GM10248 (cell line): ENCODE measurements around the gene IL25.
"Not testable (repeated sequence)": the region's sequence is repeated elsewhere in the genome, so short reads cannot be mapped to it uniquely, and the experiment has no call there.

ENCODE experiments used
- CTCF ChIA-PET: fragments of 300-600 bp; sonication (Branson Sonifier 250); formaldehyde crosslinking; extraction: SDS; loops from one replicate; lab custom pipeline; 2021; ENCODE audit warnings: antibody characterized with exemption; lab: Yijun Ruan, JAX
- POLR2A ChIA-PET: fragments of 350-650 bp; sonication (Branson Sonifier 250); formaldehyde crosslinking; extraction: SDS; loops from one replicate; lab custom pipeline; 2020; ENCODE audit warnings: antibody characterized with exemption; lab: Yijun Ruan, JAX
- DNase-seq: peaks from one replicate; pipeline ENCODE4 v3.0.0; 2012; ENCODE audit errors: extremely low spot score
- TF ChIP-seq, protein P1 (sequence below): IDR thresholded peaks from 2 replicates; pipeline ENCODE4 v1.5.1; 2012; ENCODE audit warnings: mild to moderate bottlenecking, low read depth; ENCODE audit errors: extremely low read depth, missing control alignments, control extremely low read depth

IL25 gene

DNA sequence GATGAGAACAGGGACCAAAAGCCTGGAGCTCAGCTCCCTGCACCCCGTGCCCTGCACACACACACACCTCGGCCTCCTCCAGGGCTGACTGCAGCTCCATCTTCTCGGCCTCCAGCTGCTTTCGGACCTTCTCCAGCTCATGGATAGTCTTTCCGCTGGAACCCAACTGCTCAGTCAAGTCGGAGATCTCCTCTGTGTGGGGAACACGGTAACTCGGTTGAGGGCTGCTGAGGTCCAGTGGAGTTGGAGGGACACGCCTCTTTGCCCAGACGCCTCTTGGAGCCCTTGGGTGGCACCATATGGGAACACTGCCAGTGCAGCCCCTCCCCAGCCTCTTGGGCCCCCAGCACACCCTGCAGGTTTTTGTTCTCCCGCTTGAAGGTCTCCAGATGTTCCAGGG, 44.2 kb downstream of the IL25 start:
- POLR2A ChIA-PET: no interaction called here
- TF ChIP-seq, protein P1, sequence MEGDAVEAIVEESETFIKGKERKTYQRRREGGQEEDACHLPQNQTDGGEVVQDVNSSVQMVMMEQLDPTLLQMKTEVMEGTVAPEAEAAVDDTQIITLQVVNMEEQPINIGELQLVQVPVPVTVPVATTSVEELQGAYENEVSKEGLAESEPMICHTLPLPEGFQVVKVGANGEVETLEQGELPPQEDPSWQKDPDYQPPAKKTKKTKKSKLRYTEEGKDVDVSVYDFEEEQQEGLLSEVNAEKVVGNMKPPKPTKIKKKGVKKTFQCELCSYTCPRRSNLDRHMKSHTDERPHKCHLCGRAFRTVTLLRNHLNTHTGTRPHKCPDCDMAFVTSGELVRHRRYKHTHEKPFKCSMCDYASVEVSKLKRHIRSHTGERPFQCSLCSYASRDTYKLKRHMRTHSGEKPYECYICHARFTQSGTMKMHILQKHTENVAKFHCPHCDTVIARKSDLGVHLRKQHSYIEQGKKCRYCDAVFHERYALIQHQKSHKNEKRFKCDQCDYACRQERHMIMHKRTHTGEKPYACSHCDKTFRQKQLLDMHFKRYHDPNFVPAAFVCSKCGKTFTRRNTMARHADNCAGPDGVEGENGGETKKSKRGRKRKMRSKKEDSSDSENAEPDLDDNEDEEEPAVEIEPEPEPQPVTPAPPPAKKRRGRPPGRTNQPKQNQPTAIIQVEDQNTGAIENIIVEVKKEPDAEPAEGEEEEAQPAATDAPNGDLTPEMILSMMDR: no peak
- CTCF ChIA-PET: interaction anchor here (1.2 to 1.5 kb wide), 2 partner anchors 14 to 25 kb away, joined by 3 read pairs; no protein-coding TSS in a partner anchor
- DNase-seq: no peak

DNA sequence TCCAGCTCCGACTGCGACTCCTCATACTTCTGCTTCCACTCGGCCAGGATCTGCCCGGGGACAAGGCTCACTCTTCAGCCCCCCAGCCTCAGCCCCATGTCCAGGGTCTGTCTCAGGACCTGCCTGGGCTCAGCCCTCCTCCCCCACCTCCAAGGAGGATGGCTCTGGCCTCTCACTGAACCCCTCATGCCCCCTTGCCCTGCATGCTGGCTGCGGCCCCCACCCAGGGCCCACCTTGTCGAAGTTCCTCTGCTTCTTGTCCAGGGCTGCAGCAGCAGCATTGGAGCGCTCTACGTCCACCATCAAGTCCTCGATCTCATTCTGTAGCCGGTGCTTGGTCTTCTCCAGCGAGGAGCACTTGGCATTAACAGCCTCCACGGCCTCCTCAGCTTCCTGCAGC, 44.7 kb downstream of the IL25 start:
- POLR2A ChIA-PET, DNase-seq: not testable (repeated sequence)
- CTCF ChIA-PET: interaction anchor here (1.5 kb wide), 1 partner anchor 24 kb away, joined by 3 read pairs; no protein-coding TSS in a partner anchor

DNA sequence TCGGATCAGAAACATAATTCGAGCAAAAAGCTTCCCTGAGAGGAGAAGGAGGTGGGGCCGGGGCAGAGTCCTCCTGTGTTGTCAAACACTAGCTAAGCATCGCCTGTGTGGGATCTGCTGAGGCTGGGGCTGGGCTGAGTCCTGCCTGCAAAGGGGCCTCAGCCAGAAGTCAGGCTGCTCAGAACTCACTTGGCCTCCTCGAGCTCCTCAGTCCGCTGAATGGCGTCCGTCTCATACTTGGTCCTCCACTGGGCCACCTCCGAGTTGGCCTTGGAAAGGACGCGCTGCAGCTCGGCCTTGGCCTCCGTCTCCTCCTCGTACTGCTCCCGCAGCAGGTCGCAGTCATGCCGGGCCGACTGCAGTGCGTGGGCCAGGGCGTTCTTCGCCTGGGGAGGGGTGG, 45.4 kb downstream of the IL25 start:
- ChIA-PET POLR2A (no interaction called here), CTCF (interaction anchor here (1.5 kb wide), 1 partner anchor 23 kb away, joined by 3 read pairs; no protein-coding TSS in a partner anchor)
- no peak for DNase-seq
- TF ChIP-seq, protein P1: no peak

DNA sequence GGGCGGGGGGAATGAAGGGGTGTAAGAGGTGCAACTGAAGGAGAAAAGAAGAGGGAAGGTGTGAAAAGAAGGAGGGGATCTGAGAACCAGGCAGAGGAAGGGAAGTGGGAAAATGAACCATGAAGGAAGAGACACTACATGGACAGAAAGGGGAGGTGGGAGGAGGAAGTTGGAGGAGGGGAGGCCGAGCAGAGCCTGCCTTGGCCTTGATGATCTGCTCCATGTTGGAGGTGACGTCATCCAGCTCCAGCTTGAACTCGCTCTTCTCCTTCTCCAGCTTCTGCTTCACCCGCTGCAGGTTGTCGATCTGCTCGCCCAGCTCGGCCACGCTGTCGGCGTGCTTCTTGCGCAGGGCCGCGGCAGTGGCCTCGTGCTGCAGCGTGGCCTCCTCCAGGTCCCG, 47.0 kb downstream of the IL25 start:
- CTCF ChIA-PET: interaction anchor here (1.0 kb wide), 1 partner anchor 40 kb away, joined by 3 read pairs; no protein-coding TSS in a partner anchor

DNA sequence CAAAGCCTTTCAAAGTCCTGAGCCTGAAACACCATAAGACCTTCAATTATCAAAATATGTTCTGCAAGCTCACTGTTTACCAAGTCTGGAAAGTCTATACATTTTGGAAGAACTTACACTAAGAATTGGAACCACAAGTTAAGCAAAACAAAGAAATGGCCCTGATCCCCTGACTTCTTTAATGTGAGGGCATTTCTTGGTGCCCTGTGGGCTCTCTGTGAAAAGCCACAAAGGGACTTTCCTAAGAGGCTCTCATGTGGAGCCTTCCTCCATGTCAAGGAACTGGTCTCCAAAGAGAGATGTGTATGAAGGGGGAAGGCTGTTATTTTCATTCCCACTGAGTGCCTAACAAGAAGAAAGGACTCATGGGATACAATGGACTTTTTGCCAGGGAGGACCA, 49.0 kb downstream of the IL25 start:
- ChIA-PET CTCF (interaction anchor here (0.8 kb wide), 1 partner anchor 16 kb away, joined by 3 read pairs; no protein-coding TSS in a partner anchor), POLR2A (no interaction called here)
- no peak for DNase-seq
- TF ChIP-seq, protein P1: no peak

More for the DNA sequence above, 47.0 kb downstream of the IL25 start:
- DNase-seq, POLR2A ChIA-PET: not testable (repeated sequence)

DNA sequence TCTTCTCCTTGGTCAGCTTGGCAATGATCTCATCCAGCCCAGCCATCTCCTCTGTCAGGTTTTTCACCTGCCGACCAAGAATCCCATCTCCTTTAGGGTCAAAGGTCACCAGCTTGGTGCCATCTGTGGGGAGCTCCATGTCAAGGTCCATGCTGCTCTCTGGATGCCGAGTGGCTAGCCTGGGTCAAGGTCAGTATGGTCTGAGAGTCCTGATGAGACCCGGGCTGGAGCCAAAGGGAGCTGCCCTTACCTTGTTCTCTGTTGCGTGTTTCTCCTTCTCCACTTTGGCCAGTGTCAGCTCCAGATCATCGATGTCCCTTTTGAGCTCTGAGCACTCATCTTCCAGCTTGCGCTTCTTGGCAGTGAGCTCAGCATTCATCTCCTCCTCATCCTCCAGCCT, 51.0 kb downstream of the IL25 start:
- CTCF ChIA-PET: interaction anchor here (1.0 to 2.3 kb wide), 5 partner anchors 11 to 303 kb away, joined by 3 to 9 read pairs (median 3); no protein-coding TSS in a partner anchor

DNA sequence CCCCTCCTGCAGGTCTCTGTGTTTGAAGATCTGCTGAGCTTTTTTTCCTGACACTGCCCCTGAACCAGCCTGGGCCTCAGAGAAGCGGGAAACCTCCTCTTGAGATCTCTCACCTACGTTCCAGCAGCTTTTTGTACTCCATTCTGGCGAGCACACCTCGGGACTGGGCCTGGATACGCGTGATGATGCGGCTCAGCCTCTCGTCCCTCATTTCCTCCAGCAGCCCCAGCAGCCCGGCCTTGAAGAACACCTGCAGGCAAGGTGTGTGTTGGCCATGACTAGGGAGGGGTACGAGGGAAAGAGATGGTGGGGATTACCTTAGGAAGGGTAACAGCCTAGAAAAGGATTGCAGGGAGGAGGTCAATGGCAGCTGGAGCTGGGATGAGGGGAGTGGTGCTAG, 52.6 kb downstream of the IL25 start:
- no peak for DNase-seq
- POLR2A ChIA-PET: no interaction called here
- CTCF ChIA-PET: interaction anchor here (2.2 kb wide), 1 partner anchor 304 kb away, joined by 7 read pairs; no protein-coding TSS in a partner anchor
- TF ChIP-seq, protein P1: no peak

More for the DNA sequence above, 51.0 kb downstream of the IL25 start:
- no peak for DNase-seq
- TF ChIP-seq, protein P1: no peak
- POLR2A ChIA-PET: no interaction called here

DNA sequence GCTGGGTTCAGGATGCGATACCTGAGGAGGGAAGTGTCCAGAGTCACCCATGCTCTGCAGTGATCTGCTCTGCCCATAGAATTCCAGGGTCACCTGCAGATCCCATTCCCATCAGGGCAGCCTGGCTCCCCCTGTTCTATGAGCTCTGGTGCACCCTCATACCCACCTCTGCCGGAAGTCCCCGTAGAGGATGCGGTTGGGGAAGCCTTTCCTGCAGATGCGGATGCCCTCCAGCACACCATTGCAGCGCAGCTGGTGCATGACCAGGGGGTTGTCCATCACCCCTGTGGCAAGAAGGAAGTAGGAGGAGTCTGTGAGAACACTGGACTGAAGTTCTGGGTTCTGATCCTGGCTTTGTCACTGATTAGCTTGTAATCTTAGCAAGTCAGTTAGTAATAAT, 53.2 kb downstream of the IL25 start:
- POLR2A ChIA-PET, DNase-seq: not testable (repeated sequence)
- CTCF ChIA-PET: interaction anchor here (1.0 kb wide), 1 partner anchor 45 kb away, joined by 3 read pairs; no protein-coding TSS in a partner anchor
